Measurements from ENCODE around the gene ARHGDIG. TPM values are rescaled to one million over a fixed set of nuclear protein-coding genes. Genes with fewer than 3 reads are reported as not detected.
A peak's percentile ranks its signal among the peaks of the same experiment; 100 is the strongest.

Gene ARHGDIG
- total RNA-seq, 2 experiments from 2014 or later, result not detected

DNA sequence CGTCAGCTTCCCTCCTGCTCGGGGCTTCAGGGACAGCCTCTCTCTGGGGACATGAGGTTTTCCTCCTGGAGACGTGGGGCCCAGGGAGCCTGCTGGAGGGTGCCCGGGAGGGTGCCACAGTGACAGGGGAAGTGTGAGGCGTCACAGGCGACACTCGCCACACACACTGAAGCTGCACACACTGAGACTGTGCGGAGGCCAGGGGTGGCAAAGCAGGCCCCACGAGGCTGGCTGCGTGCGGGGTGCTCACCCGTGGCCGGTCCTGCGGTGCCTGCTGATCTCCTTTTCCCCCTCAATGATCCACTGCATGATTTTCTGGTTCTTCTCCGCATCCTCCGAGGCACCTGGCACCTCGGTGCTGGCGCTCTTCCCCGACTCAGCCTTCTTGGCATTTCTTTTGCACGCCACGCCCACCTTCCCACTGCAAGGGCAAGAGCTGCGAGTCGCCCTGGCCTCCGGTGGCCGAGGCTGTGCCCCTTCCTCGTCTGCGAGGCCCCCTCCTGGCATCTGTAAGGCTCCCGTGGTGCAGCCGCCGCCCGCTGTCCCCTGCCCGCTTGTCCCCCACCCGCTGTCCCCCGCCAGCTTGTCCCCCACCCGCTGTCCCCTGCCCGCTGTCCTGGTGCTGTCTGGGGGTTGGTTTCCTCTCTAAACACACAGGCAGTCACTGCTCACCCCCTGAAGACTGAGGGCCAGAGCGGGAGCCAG is 16.6 kb downstream of the ARHGDIG start:
- Mint-ChIP-seq H3K27me3 (no peaks in the 10 kb centered on the region), H3K9me3 (no peaks in the 10 kb centered on the region), H3K27ac (no peak overlapping the region), H3K4me3 (no peak overlapping the region), H3K36me3 (peaks cover 6% of the 10 kb centered on the region), H3K4me1 (ENCODE audit: low read depth) (no peaks in the 10 kb centered on the region)
- no peak for DNase-seq
- POLR2A ChIA-PET, result no interaction called here
- CTCF ChIA-PET, result interaction anchor here (0.5 kb wide), 1 partner anchor 107 kb away, joined by 5 read pairs; no protein-coding TSS in a partner anchor
- intact Hi-C loops (cut with micrococcal nuclease), result no loop called here

DNA sequence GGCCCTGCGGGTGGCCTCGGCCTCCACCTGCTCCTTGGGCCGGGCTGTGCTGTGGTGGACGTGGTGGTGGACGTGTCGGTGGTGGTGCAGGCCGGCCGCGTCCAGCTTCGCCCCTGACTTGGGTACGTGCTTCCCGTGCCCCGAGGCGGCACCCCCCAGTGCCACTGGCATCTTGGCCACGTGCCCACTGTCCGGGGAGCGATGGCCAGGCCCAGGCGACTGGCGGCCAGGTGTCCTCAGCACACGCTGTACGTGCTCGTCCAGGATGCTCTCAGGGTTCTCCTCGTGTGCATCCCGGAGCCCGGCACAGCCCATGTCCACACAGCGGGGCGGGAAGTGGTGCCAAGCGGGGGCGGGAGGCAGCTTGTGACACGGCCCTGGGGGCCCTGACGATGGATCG is 17.4 kb downstream of the ARHGDIG start:
- DNase-seq, result no peak
- intact Hi-C loops (cut with micrococcal nuclease), result no loop called here
- H3K27me3 Mint-ChIP-seq, result no peaks in the 10 kb centered on the region
- peaks cover 4% of the 10 kb centered on the region for H3K36me3 Mint-ChIP-seq
- H3K27ac Mint-ChIP-seq, result no peak overlapping the region
- H3K4me1 Mint-ChIP-seq (ENCODE audit: low read depth), result no peaks in the 10 kb centered on the region
- ChIA-PET CTCF (no interaction called here), POLR2A (no interaction called here)
- H3K9me3 Mint-ChIP-seq, result no peaks in the 10 kb centered on the region
- no peak overlapping the region for H3K4me3 Mint-ChIP-seq

DNA sequence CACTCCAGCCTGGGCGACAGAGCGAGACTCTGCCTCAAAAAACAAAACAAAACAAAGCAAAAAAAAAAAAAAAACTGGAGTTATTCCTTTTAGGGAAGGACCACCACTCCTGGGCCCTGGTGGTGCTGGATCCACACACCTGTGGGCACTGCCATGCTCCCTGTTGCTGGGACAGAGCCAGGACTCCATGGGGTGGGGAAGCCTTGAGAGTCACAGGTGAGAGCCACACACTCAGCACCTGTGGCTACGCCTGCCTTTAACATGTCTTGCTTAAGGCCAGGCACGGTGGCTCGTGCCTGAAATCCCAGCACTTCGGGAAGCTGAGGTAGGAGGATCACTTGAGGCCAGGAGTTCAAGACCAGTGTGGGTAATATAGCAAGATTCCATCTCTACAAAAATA is 20.8 kb downstream of the ARHGDIG start:
- H3K4me1 Mint-ChIP-seq (ENCODE audit: low read depth), result no peaks in the 10 kb centered on the region
- H3K4me3 Mint-ChIP-seq, result no peak overlapping the region
- CTCF ChIA-PET, result interaction anchor here (1.1 kb wide), 1 partner anchor 8 kb away, joined by 3 read pairs; no protein-coding TSS in a partner anchor
- DNase-seq, result no peak
- no peak overlapping the region for H3K27ac Mint-ChIP-seq
- H3K36me3 Mint-ChIP-seq, result peaks cover 12% of the 10 kb centered on the region
- no peaks in the 10 kb centered on the region for H3K27me3 Mint-ChIP-seq
- no peaks in the 10 kb centered on the region for H3K9me3 Mint-ChIP-seq
- POLR2A ChIA-PET, result no interaction called here
- intact Hi-C loops (cut with micrococcal nuclease), result no loop called here

DNA sequence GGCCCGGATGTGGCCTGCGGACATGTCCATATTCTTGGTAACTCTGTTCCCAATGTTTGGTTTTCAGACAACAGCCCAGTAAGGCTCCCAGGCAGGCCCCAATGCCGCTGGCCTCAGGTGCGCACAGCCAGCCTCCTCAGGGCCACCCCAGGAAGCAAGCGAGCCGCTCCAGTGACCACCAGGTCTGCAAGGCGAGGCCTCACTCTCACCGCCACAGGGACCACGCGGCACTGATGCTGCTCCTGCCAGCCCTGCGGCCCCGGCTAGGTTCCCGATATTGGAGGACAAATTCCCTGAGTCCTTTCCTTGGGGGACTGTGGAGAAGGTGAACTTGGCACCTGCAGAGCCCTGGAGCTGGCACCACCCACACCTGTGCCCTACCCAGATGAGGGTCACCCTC is 21.6 kb downstream of the ARHGDIG start:
- Mint-ChIP-seq H3K27me3 (no peaks in the 10 kb centered on the region), H3K4me1 (ENCODE audit: low read depth) (no peaks in the 10 kb centered on the region), H3K36me3 (peaks cover 12% of the 10 kb centered on the region), H3K9me3 (no peaks in the 10 kb centered on the region), H3K27ac (no peak overlapping the region), H3K4me3 (no peak overlapping the region)
- ChIA-PET CTCF (no interaction called here), POLR2A (no interaction called here)
- intact Hi-C loops (cut with micrococcal nuclease), result no loop called here
- DNase-seq, result no peak

DNA sequence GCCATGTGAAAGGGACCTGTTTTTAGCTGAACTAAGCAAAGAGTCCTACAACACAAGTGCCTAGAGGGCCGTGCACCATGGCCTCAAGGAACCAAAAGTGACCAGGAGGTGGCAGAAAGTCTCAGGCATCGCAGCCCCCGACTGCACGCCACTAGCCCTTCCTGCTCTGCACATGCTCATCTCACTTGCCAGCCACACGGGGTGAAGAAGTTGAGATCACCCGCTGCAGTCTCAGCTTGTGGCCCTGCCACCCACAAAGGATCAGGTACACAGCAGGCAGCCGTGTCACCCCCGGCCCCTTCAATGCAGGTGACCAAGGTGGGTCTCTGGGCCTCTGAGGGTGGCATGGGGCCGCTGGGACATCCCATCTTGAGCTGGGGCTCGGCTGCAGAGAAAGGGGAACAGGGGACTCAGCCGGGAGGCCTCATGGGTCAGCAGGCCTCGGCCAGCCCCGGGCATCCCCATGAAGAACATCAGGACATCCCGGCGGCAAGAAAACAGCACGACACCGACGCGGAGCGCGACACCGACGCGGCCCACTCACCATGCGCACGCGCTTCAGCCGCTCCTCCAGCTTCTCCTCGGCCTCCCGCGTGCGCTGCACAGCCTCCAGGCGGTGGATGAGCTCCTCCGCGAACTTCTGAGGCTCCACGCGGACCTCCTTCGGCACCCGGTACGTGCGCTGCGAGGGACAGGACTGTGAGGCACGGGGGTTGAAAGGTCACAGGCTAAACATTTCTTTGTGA is 23.5 kb downstream of the ARHGDIG start:
- no peaks in the 10 kb centered on the region for H3K27me3 Mint-ChIP-seq
- H3K4me1 Mint-ChIP-seq (ENCODE audit: low read depth), result no peaks in the 10 kb centered on the region
- intact Hi-C loops (cut with micrococcal nuclease), result no loop called here
- H3K27ac Mint-ChIP-seq, result no peak overlapping the region
- H3K9me3 Mint-ChIP-seq, result no peaks in the 10 kb centered on the region
- peaks cover 10% of the 10 kb centered on the region for H3K36me3 Mint-ChIP-seq
- H3K4me3 Mint-ChIP-seq, result no peak overlapping the region
- POLR2A ChIA-PET, result no interaction called here
- CTCF ChIA-PET, result interaction anchor here (0.8 kb wide), 1 partner anchor 58 kb away, joined by 3 read pairs; no protein-coding TSS in a partner anchor
- peak; percentile 19 for DNase-seq

DNA sequence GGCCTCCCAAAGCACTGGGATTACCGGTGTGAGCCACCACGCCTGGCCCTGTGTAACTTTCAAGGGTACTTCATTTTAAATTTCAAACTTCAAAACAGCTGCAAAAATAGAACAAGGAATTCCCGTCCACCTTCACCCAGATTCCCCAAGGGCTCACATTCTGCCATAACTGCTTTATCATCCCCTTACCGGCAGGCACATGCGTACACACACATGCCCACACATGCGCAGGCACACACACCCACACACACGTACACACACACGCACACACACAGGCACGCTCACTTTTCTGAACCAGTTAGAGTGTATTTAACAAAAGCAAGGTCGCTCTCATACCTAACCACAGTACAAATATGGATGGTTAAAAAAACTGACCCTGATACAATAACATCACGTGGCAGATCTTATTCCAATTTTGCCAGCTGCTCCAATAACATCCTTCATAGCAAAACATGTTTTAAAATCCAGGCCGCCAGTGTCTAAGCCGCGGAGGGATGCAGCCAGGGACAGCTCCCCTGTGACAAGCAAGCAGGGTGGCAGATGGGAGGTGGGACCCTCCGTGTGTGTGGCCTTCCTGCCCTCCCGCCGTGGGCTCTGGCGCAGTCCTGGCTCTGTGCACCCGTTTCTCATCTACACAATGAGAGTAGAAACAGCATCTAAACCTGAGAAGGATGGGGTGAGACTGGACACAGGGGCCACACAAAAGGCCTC is 25.7 kb downstream of the ARHGDIG start:
- Mint-ChIP-seq H3K4me3 (no peak overlapping the region), H3K27me3 (no peaks in the 10 kb centered on the region), H3K4me1 (ENCODE audit: low read depth) (peaks cover 6% of the 10 kb centered on the region), H3K27ac (no peak overlapping the region), H3K9me3 (no peaks in the 10 kb centered on the region), H3K36me3 (peaks cover 10% of the 10 kb centered on the region)
- intact Hi-C loops (cut with micrococcal nuclease), result no loop called here
- ChIA-PET POLR2A (no interaction called here), CTCF (no interaction called here)
- DNase-seq, result no peak

DNA sequence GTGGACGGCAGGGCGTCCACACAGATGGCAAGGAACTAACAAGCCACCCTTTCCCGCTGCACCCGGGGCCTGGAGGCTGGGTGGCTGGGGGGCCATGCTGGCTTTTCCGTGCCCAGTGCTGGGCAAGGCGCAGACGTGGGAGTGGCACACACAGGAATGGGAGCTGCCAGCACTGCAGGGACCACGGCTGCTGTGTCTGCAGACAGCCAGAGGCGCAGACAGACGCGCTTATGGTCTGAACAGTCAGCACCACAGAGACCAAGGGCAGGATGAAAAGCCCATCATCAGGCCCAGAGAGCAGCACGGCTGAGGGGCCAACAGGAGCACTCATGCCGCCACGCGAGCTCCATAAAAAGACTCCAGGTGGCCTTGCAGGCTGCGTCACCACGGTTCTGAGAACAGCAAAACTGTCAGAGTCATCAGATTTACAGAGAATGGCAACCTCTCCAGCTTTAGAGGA is 26.6 kb downstream of the ARHGDIG start:
- no peak overlapping the region for H3K27ac Mint-ChIP-seq
- no peaks in the 10 kb centered on the region for H3K27me3 Mint-ChIP-seq
- peaks cover 6% of the 10 kb centered on the region for H3K4me1 Mint-ChIP-seq (ENCODE audit: low read depth)
- H3K36me3 Mint-ChIP-seq, result peaks cover 10% of the 10 kb centered on the region
- intact Hi-C loops (cut with micrococcal nuclease), result no loop called here
- CTCF ChIA-PET, result no interaction called here
- DNase-seq, result no peak
- no peak overlapping the region for H3K4me3 Mint-ChIP-seq
- POLR2A ChIA-PET, result no interaction called here
- H3K9me3 Mint-ChIP-seq, result no peaks in the 10 kb centered on the region

DNA sequence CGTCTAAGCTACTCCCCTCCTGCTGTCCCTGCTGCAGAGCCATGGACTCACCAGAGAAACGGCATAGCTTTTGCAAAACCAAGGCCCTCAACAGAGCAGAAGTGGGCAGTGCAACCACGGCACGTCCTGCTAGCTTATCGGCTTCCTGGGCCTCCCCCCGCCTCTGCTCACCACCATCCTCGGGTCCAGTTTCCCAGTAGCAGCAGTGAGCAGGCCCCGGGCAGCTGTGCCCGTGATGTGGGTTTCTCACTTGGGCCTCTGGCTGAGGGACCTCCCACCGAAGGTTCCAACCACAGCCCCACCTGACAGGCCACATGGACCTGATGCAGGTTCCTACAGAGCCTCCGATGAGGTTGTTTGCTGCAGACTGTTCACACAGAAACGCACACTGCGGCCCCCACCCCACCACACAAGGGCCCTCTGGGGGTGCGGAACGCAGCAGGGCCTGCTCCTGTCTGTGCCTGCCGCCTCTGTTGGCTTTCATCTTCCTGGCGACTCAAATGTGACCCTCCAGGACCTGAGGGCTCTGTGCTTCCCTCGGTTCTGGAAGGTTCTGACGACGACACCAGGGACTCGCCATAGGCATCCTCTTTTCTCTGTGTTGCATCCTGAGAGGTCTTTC is 27.4 kb downstream of the ARHGDIG start:
- Mint-ChIP-seq H3K27me3 (no peaks in the 10 kb centered on the region), H3K36me3 (peaks cover 12% of the 10 kb centered on the region), H3K27ac (no peak overlapping the region), H3K4me1 (ENCODE audit: low read depth) (peaks cover 6% of the 10 kb centered on the region), H3K4me3 (no peak overlapping the region), H3K9me3 (no peaks in the 10 kb centered on the region)
- intact Hi-C loops (cut with micrococcal nuclease), result no loop called here
- CTCF ChIA-PET, result no interaction called here
- DNase-seq, result no peak
- POLR2A ChIA-PET, result no interaction called here

DNA sequence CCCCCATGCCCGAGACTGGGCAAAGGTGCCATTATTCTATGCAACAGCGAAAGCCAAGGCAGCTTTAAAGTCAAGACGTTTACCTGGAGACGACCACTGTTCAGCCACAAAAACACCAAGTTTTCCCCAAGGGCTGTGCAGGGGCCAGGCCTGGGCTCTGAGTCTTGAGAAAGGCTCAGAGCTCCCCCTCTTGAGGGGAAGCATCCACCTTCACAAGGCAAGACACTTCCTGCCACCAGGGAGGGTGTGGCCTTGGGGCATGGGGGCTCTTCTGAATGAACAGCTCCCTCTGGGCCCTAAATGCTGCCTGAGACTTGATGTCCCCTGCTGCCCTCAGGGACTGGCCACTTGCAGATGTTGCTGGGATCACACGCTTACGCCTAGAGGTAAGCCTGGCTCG is 29.1 kb downstream of the ARHGDIG start:
- Mint-ChIP-seq H3K4me1 (ENCODE audit: low read depth) (peaks cover 6% of the 10 kb centered on the region), H3K36me3 (peaks cover 3% of the 10 kb centered on the region), H3K9me3 (no peaks in the 10 kb centered on the region), H3K4me3 (no peak overlapping the region), H3K27me3 (no peaks in the 10 kb centered on the region), H3K27ac (no peak overlapping the region)
- POLR2A ChIA-PET, result no interaction called here
- CTCF ChIA-PET, result interaction anchor here (1.0 kb wide), 1 partner anchor 9 kb away, joined by 3 read pairs; no protein-coding TSS in a partner anchor
- no peak for DNase-seq
- intact Hi-C loops (cut with micrococcal nuclease), result no loop called here

DNA sequence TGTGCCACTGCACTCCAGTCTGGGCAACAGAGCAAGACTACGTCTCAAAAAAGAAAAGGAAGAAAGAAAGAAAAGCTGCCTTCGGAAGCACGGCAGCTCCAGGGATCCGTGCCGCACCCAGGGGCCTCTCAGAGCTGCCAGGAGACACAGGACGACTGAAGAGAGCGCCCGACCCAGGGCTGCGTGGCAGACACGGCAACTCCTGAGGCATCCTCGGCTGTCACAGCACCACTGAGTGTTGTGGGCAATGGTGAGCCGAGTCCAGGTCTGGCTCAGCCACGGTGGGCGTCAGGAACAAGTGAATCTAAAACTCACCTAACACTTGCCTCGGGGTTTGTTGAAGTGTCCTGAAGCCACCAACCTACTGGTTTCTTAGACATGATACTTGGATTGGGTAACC is 31.3 kb downstream of the ARHGDIG start:
- CTCF ChIA-PET, result no interaction called here
- Mint-ChIP-seq H3K36me3 (peaks cover 3% of the 10 kb centered on the region), H3K27ac (no peak overlapping the region)

DNA sequence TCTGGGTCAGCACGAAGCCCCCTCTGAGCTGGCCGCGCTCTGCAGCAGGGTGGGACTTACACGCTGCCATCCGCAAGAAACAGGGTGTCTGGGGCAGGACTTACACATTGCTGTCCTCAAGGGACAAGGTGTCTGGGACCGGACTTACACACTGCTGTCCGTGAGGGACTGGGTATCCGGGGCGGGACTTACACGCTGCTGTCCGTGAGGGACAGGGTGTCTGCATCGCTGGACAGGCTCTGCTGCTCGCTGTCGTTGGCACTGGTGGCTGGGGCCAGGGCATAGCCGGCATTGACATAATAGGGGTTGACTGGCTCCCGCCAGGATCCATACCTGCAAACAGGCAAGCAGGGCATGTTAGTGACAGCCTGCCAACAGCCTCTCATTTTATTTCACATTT is 34.0 kb downstream of the ARHGDIG start:
- Mint-ChIP-seq H3K9me3 (no peaks in the 10 kb centered on the region), H3K27ac (no peak overlapping the region), H3K27me3 (no peaks in the 10 kb centered on the region), H3K4me3 (no peak overlapping the region), H3K36me3 (peaks cover 3% of the 10 kb centered on the region), H3K4me1 (ENCODE audit: low read depth) (peaks cover 18% of the 10 kb centered on the region)
- POLR2A ChIA-PET, result no interaction called here
- CTCF ChIA-PET, result interaction anchor here (1.2 kb wide), 1 partner anchor 249 kb away, joined by 3 read pairs; no protein-coding TSS in a partner anchor
- DNase-seq, result no peak
- intact Hi-C loops (cut with micrococcal nuclease), result no loop called here

More for the DNA sequence above, 31.3 kb downstream of the ARHGDIG start:
- no peak overlapping the region for H3K4me3 Mint-ChIP-seq
- H3K4me1 Mint-ChIP-seq (ENCODE audit: low read depth), result peaks cover 11% of the 10 kb centered on the region
- no peak for DNase-seq
- POLR2A ChIA-PET, result no interaction called here
- intact Hi-C loops (cut with micrococcal nuclease), result no loop called here
- no peaks in the 10 kb centered on the region for H3K27me3 Mint-ChIP-seq
- H3K9me3 Mint-ChIP-seq, result no peaks in the 10 kb centered on the region

DNA sequence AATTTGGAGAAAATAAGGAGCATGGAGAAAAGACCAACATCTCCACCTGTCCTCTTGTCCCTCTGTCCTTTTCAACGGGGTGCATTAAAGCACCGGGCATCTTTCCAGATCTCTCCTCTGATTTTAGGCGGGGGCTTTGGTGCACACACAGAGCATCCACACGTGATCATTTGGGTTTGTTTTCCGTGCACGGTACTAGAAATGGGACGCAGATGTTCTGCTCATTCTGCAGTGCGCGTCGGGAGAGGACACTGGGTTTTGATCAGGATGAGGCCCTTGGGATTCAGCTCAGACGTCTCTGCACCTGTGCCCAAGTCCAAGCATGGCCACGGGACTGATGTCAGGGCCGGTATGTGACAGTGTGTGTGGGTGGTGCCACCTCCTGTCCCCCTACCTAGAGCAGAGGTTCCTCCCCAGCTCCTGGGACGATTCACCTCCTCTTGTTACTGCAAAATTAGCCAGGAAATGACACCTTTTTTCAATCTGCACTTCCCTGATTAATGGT is 34.5 kb downstream of the ARHGDIG start:
- peaks cover 3% of the 10 kb centered on the region for H3K36me3 Mint-ChIP-seq
- intact Hi-C loops (cut with micrococcal nuclease), result no loop called here
- no peak for DNase-seq
- H3K27me3 Mint-ChIP-seq, result no peaks in the 10 kb centered on the region
- H3K4me3 Mint-ChIP-seq, result no peak overlapping the region
- peaks cover 16% of the 10 kb centered on the region for H3K4me1 Mint-ChIP-seq (ENCODE audit: low read depth)
- no peaks in the 10 kb centered on the region for H3K9me3 Mint-ChIP-seq
- ChIA-PET CTCF (no interaction called here), POLR2A (no interaction called here)
- H3K27ac Mint-ChIP-seq, result no peak overlapping the region

Measured in activated CD4-positive, alpha-beta memory T cell treated with anti-CD3 and anti-CD28 coated beads for 36 hours (primary cell).